ENCODE measurements around the gene PTGFRN. TPM values are rescaled to one million over a fixed set of nuclear protein-coding genes. Genes with fewer than 3 reads are reported as not detected.

Gene PTGFRN
- polyA plus RNA-seq, 1 donor from 2014 or later, result 20.1 TPM

- no peaks in the 10 kb centered on the region for H3K36me3 ChIP-seq (ENCODE audit: insufficient read depth, low read length)
- H3K27me3 ChIP-seq (ENCODE audit: insufficient read depth, low read depth, low read length), result no peaks in the 10 kb centered on the region
- no peak overlapping the region for H3K27ac ChIP-seq (ENCODE audit: low read length)
- H3F3A ChIP-seq (ENCODE audit: insufficient read depth, low read length, poor library complexity, severe bottlenecking), result no peaks in the 10 kb centered on the region
- no peaks in the 10 kb centered on the region for H4K20me1 ChIP-seq (ENCODE audit: insufficient read depth)
- no peak overlapping the region for H3K4me2 ChIP-seq (ENCODE audit: low read length)
- H2AFZ ChIP-seq (ENCODE audit: low read depth, low read length), result no peak overlapping the region
- H3K9me2 ChIP-seq (ENCODE audit: insufficient read depth, low read length), result no peaks in the 10 kb centered on the region
- no peak overlapping the region for H3K9ac ChIP-seq (ENCODE audit: low read length)
- no peaks in the 10 kb centered on the region for H3K79me2 ChIP-seq (replicated peaks; ENCODE audit: insufficient read depth, low read length)
- H3K4me3 ChIP-seq (ENCODE audit: low read length), result no peak overlapping the region
- H3K9me3 ChIP-seq (ENCODE audit: low read length), result no peaks in the 10 kb centered on the region
- TF ChIP-seq EZH2 (IDR thresholded peaks at IDR 0.05; ENCODE audit: borderline replicate concordance, insufficient read depth, low read length, poor library complexity, severe bottlenecking) (no peak), MXI1 (conservative IDR thresholded peaks at IDR 0.05; ENCODE audit: poor library complexity, severe bottlenecking) (no peak), POLR2AphosphoS5 (IDR thresholded peaks at IDR 0.05) (no peak), TAF1 (IDR thresholded peaks at IDR 0.05; ENCODE audit: low read depth) (no peak), SMC3 (conservative IDR thresholded peaks at IDR 0.05; ENCODE audit: poor library complexity) (no peak), REST (IDR thresholded peaks at IDR 0.05; ENCODE audit: borderline replicate concordance) (no peak), RAD21 (conservative IDR thresholded peaks at IDR 0.05) (no peak), EP300 (conservative IDR thresholded peaks at IDR 0.05; ENCODE audit: poor library complexity, severe bottlenecking) (no peak), CTCF (IDR thresholded peaks at IDR 0.05; ENCODE audit: poor library complexity, severe bottlenecking) (no peak)
These were observed 72.7 kb downstream of the PTGFRN start for GRCh38 chr1:116982319-116983004.

GRCh38 chr1:116983112-116983511, 73.4 kb downstream of the PTGFRN start:
- Histone ChIP-seq H3K27ac (ENCODE audit: low read length) (no peak overlapping the region), H2AFZ (ENCODE audit: low read depth, low read length) (no peak overlapping the region), H4K20me1 (ENCODE audit: insufficient read depth) (no peaks in the 10 kb centered on the region), H3K79me2 (replicated peaks; ENCODE audit: insufficient read depth, low read length) (no peaks in the 10 kb centered on the region), H3F3A (ENCODE audit: insufficient read depth, low read length, poor library complexity, severe bottlenecking) (no peaks in the 10 kb centered on the region), H3K27me3 (ENCODE audit: insufficient read depth, low read depth, low read length) (no peaks in the 10 kb centered on the region), H3K9me3 (ENCODE audit: low read length) (no peaks in the 10 kb centered on the region), H3K4me2 (ENCODE audit: low read length) (no peak overlapping the region), H3K36me3 (ENCODE audit: insufficient read depth, low read length) (no peaks in the 10 kb centered on the region), H3K9ac (ENCODE audit: low read length) (no peak overlapping the region), H3K4me3 (ENCODE audit: low read length) (no peak overlapping the region), H3K9me2 (ENCODE audit: insufficient read depth, low read length) (no peaks in the 10 kb centered on the region)
- no peak for TF ChIP-seq CTCF (IDR thresholded peaks at IDR 0.05; ENCODE audit: poor library complexity, severe bottlenecking)
- TF ChIP-seq MXI1 (conservative IDR thresholded peaks at IDR 0.05; ENCODE audit: poor library complexity, severe bottlenecking), result no peak
- TF ChIP-seq RAD21 (conservative IDR thresholded peaks at IDR 0.05), result no peak
- no peak for TF ChIP-seq SMC3 (conservative IDR thresholded peaks at IDR 0.05; ENCODE audit: poor library complexity)
- TF ChIP-seq EZH2 (IDR thresholded peaks at IDR 0.05; ENCODE audit: borderline replicate concordance, insufficient read depth, low read length, poor library complexity, severe bottlenecking), result no peak
- TF ChIP-seq POLR2AphosphoS5 (IDR thresholded peaks at IDR 0.05), result no peak
- no peak for TF ChIP-seq TAF1 (IDR thresholded peaks at IDR 0.05; ENCODE audit: low read depth)
- no peak for TF ChIP-seq EP300 (conservative IDR thresholded peaks at IDR 0.05; ENCODE audit: poor library complexity, severe bottlenecking)
- no peak for TF ChIP-seq REST (IDR thresholded peaks at IDR 0.05; ENCODE audit: borderline replicate concordance)
